ENCODE data around the gene LACTB.

The LACTB gene

GRCh38 chr15:63083541-63083940 lies 38.1 kb upstream of the LACTB start:
- peak overlapping the region; percentile 6 for H2AK5ac ChIP-seq (ENCODE audit: low read length)
- H3K14ac ChIP-seq (ENCODE audit: low read length): peak overlapping the region; percentile 18
- H3K79me2 ChIP-seq (ENCODE audit: control insufficient read depth, insufficient read depth, low read length, poor library complexity): peaks cover 2% of the 10 kb centered on the region
- peak overlapping the region; percentile 43 for H2BK12ac ChIP-seq (ENCODE audit: low read length)
- no peak overlapping the region for H3K4me3 ChIP-seq (ENCODE audit: low read depth, low read length)
- no peak overlapping the region for H3K23ac ChIP-seq (ENCODE audit: low read length)
- peaks cover 2% of the 10 kb centered on the region for H3K9me3 ChIP-seq (ENCODE audit: insufficient read depth, low read depth, low read length)
- H3K36me3 ChIP-seq (ENCODE audit: control insufficient read depth in 1 of 2, insufficient read depth in 2 of 2, low read length in 2 of 2): no peaks in the 10 kb centered on the region
- H2BK120ac ChIP-seq (ENCODE audit: insufficient read depth, low read length, poor library complexity): peak overlapping the region; percentile 0
- H3K79me1 ChIP-seq (ENCODE audit: low read length): peaks cover 20% of the 10 kb centered on the region
- H3K18ac ChIP-seq (ENCODE audit: low read length): no peak overlapping the region
- no peak overlapping the region for H4K12ac ChIP-seq (ENCODE audit: low read depth, low read length)
- peak overlapping the region; percentile 9 for H3K4ac ChIP-seq (ENCODE audit: low read depth, low read length)
- WGBS (ENCODE audit: extremely low coverage, insufficient coverage, insufficient read length): no CpG with 5 or more reads among the region's 11 CpGs
- no peaks in the 10 kb centered on the region for H3K27me3 ChIP-seq (ENCODE audit: insufficient read depth, low read length)
- H3K27ac ChIP-seq (ENCODE audit: low read depth, low read length): peak overlapping the region; percentile 39
- peak overlapping the region; percentile 50 for H4K8ac ChIP-seq (ENCODE audit: low read depth, low read length)
- H3K4me2 ChIP-seq (ENCODE audit: low read length): no peak overlapping the region
- peak overlapping the region; percentile 9 for H2BK5ac ChIP-seq (ENCODE audit: low read depth, low read length, poor library complexity)
- no peak for DNase-seq
- peak overlapping the region; percentile 7 for H3K9ac ChIP-seq (ENCODE audit: low read length)
- peaks cover 27 to 29% of the 10 kb centered on the region in 2 experiments for H3K4me1 ChIP-seq (ENCODE audit: control insufficient read depth in 1 of 2, insufficient read depth in 2 of 2, low read length in 2 of 2)
- no peak overlapping the region for H2AFZ ChIP-seq (ENCODE audit: insufficient read depth, low read length, poor library complexity)
- H4K91ac ChIP-seq (ENCODE audit: low read depth, low read length): peak overlapping the region; percentile 71

DNA sequence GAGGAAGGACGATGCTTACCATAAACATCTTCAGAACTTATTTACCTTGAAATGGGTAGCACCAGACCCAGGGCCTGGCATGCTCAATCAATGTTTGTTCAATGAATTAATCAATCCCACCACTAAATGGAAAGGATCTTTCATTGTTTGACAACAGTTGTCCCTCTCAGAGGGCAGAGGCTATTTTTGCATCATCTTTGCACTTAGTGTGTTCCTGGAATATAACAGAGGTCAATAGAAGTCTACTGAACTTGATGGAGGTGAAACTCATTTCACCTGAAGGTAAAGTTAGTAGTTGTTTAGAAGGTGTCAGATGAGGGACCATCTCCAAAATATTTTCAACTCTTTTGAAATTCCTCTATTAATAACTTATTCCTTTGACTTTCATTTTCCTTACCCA lies 36.9 kb upstream of the LACTB start:
- Histone ChIP-seq H3K4me1 (ENCODE audit: control insufficient read depth in 1 of 2, insufficient read depth in 2 of 2, low read length in 2 of 2) (peaks cover 33 to 38% of the 10 kb centered on the region in 2 experiments), H3K27ac (ENCODE audit: low read depth, low read length) (no peak overlapping the region), H2BK5ac (ENCODE audit: low read depth, low read length, poor library complexity) (no peak overlapping the region), H3K9me3 (ENCODE audit: insufficient read depth, low read depth, low read length) (peaks cover 2% of the 10 kb centered on the region), H3K18ac (ENCODE audit: low read length) (no peak overlapping the region), H2BK12ac (ENCODE audit: low read length) (no peak overlapping the region), H3K79me2 (ENCODE audit: control insufficient read depth, insufficient read depth, low read length, poor library complexity) (peaks cover 2% of the 10 kb centered on the region), H3K9ac (ENCODE audit: low read length) (no peak overlapping the region), H3K27me3 (ENCODE audit: insufficient read depth, low read length) (no peaks in the 10 kb centered on the region), H3K36me3 (ENCODE audit: control insufficient read depth in 1 of 2, insufficient read depth in 2 of 2, low read length in 2 of 2) (no peaks in the 10 kb centered on the region), H2AFZ (ENCODE audit: insufficient read depth, low read length, poor library complexity) (no peak overlapping the region), H2BK120ac (ENCODE audit: insufficient read depth, low read length, poor library complexity) (no peak overlapping the region), H4K8ac (ENCODE audit: low read depth, low read length) (no peak overlapping the region), H4K91ac (ENCODE audit: low read depth, low read length) (no peak overlapping the region), H3K14ac (ENCODE audit: low read length) (no peak overlapping the region), H3K4me3 (ENCODE audit: low read depth, low read length) (no peak overlapping the region), H3K4me2 (ENCODE audit: low read length) (no peak overlapping the region), H2AK5ac (ENCODE audit: low read length) (no peak overlapping the region), H3K79me1 (ENCODE audit: low read length) (peaks cover 29% of the 10 kb centered on the region), H3K4ac (ENCODE audit: low read depth, low read length) (no peak overlapping the region), H3K23ac (ENCODE audit: low read length) (no peak overlapping the region), H4K12ac (ENCODE audit: low read depth, low read length) (no peak overlapping the region)
- no peak for DNase-seq
- no CpG with 5 or more reads among the region's 1 CpG for WGBS (ENCODE audit: extremely low coverage, insufficient coverage, insufficient read length)

GRCh38 chr15:63085289-63085688 lies 36.4 kb upstream of the LACTB start:
- Histone ChIP-seq H2AK5ac (ENCODE audit: low read length) (no peak overlapping the region), H3K4me1 (ENCODE audit: control insufficient read depth in 1 of 2, insufficient read depth in 2 of 2, low read length in 2 of 2) (peaks cover 30 to 34% of the 10 kb centered on the region in 2 experiments), H2BK12ac (ENCODE audit: low read length) (no peak overlapping the region), H4K8ac (ENCODE audit: low read depth, low read length) (no peak overlapping the region), H3K4ac (ENCODE audit: low read depth, low read length) (no peak overlapping the region), H3K36me3 (ENCODE audit: control insufficient read depth in 1 of 2, insufficient read depth in 2 of 2, low read length in 2 of 2) (no peaks in the 10 kb centered on the region), H3K79me2 (ENCODE audit: control insufficient read depth, insufficient read depth, low read length, poor library complexity) (peaks cover 2% of the 10 kb centered on the region), H3K27me3 (ENCODE audit: insufficient read depth, low read length) (no peaks in the 10 kb centered on the region), H3K14ac (ENCODE audit: low read length) (no peak overlapping the region), H3K4me3 (ENCODE audit: low read depth, low read length) (no peak overlapping the region), H3K79me1 (ENCODE audit: low read length) (peaks cover 28% of the 10 kb centered on the region), H4K91ac (ENCODE audit: low read depth, low read length) (no peak overlapping the region), H2AFZ (ENCODE audit: insufficient read depth, low read length, poor library complexity) (no peak overlapping the region), H3K18ac (ENCODE audit: low read length) (no peak overlapping the region), H2BK5ac (ENCODE audit: low read depth, low read length, poor library complexity) (no peak overlapping the region), H3K27ac (ENCODE audit: low read depth, low read length) (no peak overlapping the region), H3K4me2 (ENCODE audit: low read length) (no peak overlapping the region), H4K12ac (ENCODE audit: low read depth, low read length) (no peak overlapping the region), H2BK120ac (ENCODE audit: insufficient read depth, low read length, poor library complexity) (no peak overlapping the region), H3K23ac (ENCODE audit: low read length) (no peak overlapping the region), H3K9ac (ENCODE audit: low read length) (no peak overlapping the region), H3K9me3 (ENCODE audit: insufficient read depth, low read depth, low read length) (peaks cover 2% of the 10 kb centered on the region)
- WGBS (ENCODE audit: extremely low coverage, insufficient coverage, insufficient read length): 100% methylated on average over 1 of the region's 4 CpGs
- no peak for DNase-seq

- no peak overlapping the region for H3K9ac ChIP-seq (ENCODE audit: low read length)
- no peak overlapping the region for H4K12ac ChIP-seq (ENCODE audit: low read depth, low read length)
Observed at GRCh38 chr15:63086271-63086670, 35.4 kb upstream of the LACTB start.

More at GRCh38 chr15:63086271-63086670, 35.4 kb upstream of the LACTB start:
- Histone ChIP-seq H3K14ac (ENCODE audit: low read length) (no peak overlapping the region), H3K9me3 (ENCODE audit: insufficient read depth, low read depth, low read length) (peaks cover 2% of the 10 kb centered on the region), H3K23ac (ENCODE audit: low read length) (no peak overlapping the region), H4K8ac (ENCODE audit: low read depth, low read length) (no peak overlapping the region), H3K4me3 (ENCODE audit: low read depth, low read length) (no peak overlapping the region), H2AFZ (ENCODE audit: insufficient read depth, low read length, poor library complexity) (no peak overlapping the region), H3K18ac (ENCODE audit: low read length) (no peak overlapping the region), H3K4me2 (ENCODE audit: low read length) (no peak overlapping the region), H2AK5ac (ENCODE audit: low read length) (no peak overlapping the region), H4K91ac (ENCODE audit: low read depth, low read length) (peak overlapping the region; percentile 15), H3K79me1 (ENCODE audit: low read length) (peaks cover 33% of the 10 kb centered on the region), H3K79me2 (ENCODE audit: control insufficient read depth, insufficient read depth, low read length, poor library complexity) (peaks cover 2% of the 10 kb centered on the region), H3K4me1 (ENCODE audit: control insufficient read depth in 1 of 2, insufficient read depth in 2 of 2, low read length in 2 of 2) (peaks cover 25 to 29% of the 10 kb centered on the region in 2 experiments), H3K36me3 (ENCODE audit: control insufficient read depth in 1 of 2, insufficient read depth in 2 of 2, low read length in 2 of 2) (no peaks in the 10 kb centered on the region), H2BK120ac (ENCODE audit: insufficient read depth, low read length, poor library complexity) (no peak overlapping the region), H3K27ac (ENCODE audit: low read depth, low read length) (no peak overlapping the region), H2BK5ac (ENCODE audit: low read depth, low read length, poor library complexity) (no peak overlapping the region), H3K4ac (ENCODE audit: low read depth, low read length) (no peak overlapping the region), H2BK12ac (ENCODE audit: low read length) (peak overlapping the region; percentile 3), H3K27me3 (ENCODE audit: insufficient read depth, low read length) (no peaks in the 10 kb centered on the region)
- WGBS (ENCODE audit: extremely low coverage, insufficient coverage, insufficient read length): no CpG with 5 or more reads among the region's 4 CpGs
- DNase-seq: no peak
